ENCODE results near the gene AKR1C2.
"Not testable (repeated sequence)": the region's sequence is repeated elsewhere in the genome, so short reads cannot be mapped to it uniquely, and the experiment has no call there.

Gene AKR1C2

GRCh38 chr10:4984971-4985594, 18.6 kb downstream of the AKR1C2 start:
- no peak for DNase-seq

GRCh38 chr10:4984223-4984622, 19.4 kb downstream of the AKR1C2 start:
- no peak for DNase-seq

DNA sequence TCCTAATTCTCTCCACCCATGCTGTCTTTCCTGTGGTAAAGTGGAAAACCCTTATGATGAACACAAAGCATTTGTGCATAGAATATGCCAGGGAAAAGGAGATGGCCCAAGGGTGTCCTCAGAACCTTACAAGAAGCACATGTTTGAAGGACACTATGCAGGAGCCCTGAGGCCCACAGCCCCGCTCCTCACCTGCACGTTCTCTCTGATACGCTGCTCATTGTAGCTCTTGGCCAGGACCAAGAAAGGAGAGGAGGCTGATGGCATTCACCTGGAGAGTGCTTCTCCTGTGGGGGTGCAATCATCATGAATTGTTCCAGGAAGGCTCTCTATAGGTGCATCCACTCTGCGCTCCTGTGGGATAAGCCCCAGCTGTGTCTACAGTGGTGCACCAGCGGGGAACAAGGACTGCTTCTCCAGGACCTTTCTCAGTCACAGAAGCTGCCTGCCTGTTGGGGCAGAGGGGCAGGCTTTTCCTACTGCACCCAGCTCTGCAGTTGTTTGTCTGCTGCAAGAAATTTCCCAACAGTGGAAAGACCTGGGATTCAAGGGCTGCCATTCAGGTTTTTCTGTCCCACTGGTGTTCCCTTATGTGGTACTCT, 19.9 kb downstream of the AKR1C2 start:
- DNase-seq: no peak

DNA sequence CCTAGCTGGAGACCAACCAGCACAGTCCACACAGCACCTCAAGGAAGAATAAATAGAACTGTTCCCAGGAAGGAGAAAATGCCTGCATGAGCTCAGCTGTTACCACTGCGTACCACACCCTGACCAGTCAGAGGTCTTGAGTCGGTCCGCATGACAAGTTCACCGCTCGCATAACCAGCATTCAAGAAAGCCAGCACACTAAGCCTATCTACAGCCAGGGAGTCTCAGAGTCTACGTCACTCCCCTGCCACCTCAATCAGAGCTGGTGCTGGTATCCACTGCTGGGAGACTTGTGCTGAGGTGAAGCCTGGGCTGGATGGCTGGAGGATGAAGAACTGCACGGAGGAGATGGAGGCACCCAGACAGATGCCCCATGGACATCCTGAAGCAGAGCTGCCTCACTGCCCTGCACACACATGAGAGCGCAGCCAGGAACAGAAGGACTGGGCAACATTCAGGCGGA, 20.9 kb downstream of the AKR1C2 start:
- DNase-seq: no peak

- no peak for DNase-seq
These were observed 21.8 kb downstream of the AKR1C2 start for GRCh38 chr10:4981722-4982471.

- no peak for DNase-seq
These were observed 22.9 kb downstream of the AKR1C2 start for GRCh38 chr10:4980793-4981192.

- DNase-seq: no peak
These were observed 24.8 kb downstream of the AKR1C2 start for GRCh38 chr10:4978870-4979269.

DNA sequence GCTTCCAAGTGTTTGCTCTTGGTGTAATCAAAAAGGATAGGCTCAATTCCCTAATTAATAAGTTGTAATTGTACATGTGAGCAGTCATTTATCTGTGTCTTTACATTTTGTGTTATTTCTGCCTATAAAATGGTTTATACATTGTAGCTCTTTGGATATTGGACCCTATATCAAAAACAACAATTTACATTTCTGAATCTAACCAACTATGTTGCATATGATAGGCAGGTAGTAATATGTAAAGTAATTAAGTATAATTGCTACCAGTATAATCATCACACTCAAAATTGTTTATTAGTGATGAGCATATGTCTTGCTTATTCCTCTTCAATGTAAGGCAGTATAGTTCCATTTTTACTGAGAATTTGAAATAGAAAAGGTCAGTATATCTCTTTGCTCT, 26.6 kb downstream of the AKR1C2 start:
- no peak for DNase-seq

DNA sequence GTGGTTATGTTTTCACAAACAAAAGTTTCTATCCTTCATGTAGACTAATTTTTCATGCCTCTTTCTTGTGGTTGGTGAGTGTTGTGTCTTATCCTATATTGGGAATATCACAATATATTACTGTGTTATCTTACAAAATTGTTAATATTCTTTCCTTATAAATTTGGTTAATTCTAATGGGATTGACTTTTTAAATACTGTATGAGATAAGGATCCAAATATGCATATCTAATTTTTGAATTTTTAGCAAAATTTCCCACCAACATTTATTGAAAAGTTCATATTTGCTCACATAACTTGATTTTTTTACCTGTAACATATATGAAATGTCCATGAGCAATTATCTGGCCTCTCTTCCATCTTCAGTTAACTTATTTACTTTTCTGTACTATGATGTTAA, 29.3 kb downstream of the AKR1C2 start:
- not testable (repeated sequence) for DNase-seq

DNA sequence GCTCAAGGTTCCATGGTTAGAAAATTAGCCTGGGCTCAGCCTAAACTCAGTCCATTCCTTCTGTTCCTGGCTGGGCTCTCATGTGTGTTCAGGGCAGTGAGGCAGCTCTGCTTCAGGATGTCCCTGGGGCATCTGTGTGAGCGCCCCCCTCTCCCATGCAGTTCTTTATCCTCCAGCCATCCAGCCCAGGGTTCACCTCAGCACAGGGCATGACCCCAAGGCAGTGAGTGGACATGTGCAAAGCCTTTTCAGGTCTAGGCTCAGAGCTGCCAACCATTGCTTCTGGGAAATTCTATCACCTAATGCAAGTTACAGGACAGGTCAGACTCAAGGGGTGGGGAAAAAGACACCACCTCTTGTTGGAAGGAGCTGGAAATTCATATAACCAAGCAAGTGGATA, 30.4 kb downstream of the AKR1C2 start:
- not testable (repeated sequence) for DNase-seq

DNA sequence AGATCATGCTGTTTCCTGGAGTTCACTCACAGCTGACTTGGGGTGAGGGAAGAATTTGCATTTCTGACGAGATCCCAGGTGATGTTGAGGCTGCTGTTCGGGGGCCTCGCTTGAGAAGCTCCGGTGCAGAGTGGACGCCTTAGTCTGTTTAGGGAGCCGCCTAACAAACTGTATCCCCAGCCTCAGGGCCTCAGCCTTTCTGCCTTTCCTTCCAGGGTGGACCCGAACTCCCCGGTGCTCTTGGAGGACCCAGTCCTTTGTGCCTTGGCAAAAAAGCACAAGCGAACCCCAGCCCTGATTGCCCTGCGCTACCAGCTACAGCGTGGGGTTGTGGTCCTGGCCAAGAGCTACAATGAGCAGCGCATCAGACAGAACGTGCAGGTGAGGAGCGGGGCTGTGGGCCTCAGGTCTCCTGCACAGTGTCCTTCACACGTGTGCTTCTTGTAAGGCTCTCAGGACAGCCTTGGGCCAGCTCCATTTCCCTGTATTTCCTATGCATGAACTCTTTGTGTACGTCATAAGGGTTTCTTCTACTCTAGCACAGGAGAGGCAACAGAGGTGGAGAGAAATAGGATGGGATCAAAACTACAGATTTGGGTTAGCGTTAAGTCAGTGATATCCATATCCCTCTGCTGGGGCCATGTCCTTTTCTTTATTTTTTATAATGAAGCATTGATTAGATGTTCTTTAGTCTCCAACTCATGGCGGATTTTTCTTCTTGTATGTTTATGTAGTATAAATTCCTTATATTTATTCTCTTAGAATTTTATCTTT, 31.1 kb downstream of the AKR1C2 start:
- not testable (repeated sequence) for DNase-seq

DNA sequence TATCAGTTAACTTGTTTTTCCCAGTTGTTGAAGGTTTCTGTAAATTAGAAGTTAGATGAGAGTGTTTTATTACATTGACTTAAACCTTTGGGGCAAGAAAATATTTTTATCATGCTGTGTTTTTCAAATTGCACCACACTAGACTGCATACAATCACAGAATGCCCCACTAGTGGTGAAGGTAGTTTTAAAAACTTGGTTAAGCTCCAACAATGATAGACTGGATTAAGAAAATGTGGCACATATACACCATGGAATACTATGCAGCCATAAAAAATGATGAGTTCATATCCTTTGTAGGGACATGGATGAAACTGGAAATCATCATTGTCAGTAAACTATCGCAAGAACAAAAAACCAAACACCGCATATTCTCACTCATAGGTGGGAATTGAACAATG, 33.3 kb downstream of the AKR1C2 start:
- DNase-seq: not testable (repeated sequence)

DNA sequence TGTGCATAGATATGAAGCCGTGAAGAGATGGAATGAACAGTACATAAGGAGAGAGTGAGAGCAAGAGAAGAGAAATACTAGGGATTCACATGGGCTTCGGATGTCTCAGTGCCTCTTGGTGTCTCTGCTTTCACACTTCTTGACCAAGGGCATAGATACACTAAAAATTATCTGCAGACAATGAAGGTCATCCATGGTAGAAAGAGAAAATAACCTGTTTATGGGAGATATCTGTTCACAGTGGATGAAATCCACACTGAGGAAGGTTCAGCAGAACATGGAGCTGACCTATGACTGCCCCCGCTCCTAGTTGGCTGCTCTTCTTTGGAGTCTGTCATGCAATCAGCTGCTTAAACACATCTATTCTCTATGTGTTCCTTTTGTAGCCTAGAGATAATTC, 34.4 kb downstream of the AKR1C2 start:
- not testable (repeated sequence) for DNase-seq

DNA sequence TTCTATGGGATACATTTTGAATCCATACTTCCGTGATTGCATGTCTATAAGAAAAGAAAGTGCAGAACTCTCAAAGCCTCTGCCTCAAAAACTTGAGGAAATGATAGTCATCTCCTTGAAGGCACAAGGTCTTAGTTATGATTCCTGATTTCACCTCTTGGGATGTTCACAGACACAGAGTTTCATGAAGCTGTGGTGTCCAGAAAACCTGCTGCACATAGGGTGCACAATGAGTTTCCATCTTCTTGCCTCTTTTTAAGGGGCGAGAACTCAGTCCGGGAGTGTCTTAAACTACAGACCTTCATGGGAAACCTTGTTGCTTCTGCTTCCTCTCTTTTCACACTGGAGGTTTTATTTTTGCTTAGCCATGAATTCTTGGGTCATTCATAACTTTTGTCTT, 36.5 kb downstream of the AKR1C2 start:
- not testable (repeated sequence) for DNase-seq

GRCh38 chr10:4965763-4966162, 37.9 kb downstream of the AKR1C2 start:
- not testable (repeated sequence) for DNase-seq

GRCh38 chr10:4963815-4964154, 39.9 kb downstream of the AKR1C2 start:
- DNase-seq: not testable (repeated sequence)

GRCh38 chr10:4962876-4963814, 40.5 kb downstream of the AKR1C2 start, which contains the start of gene AKR1C1:
Gene AKR1C1, plus strand, starts transcription at chr10:4963415. Its CDS starts 30 bp downstream, at chr10:4963445.
- DNase-seq: not testable (repeated sequence)

DNA sequence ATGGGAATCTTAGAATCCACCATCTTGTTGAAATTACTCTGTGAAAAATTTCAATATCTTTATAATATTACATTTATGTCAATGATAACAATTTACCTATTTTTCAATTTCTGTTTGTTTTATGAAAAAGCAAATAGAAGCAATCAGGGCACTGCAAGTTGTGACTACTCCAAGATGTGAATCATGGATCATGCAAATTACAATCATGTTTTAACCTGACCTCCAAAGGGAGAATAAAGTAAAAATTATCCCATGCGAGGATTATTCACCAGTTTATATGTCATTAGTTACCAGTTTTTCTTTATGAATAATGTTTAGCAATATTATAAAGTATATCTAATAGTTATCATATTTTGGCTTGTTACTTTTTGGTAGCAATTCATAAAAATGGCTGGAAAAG, 41.3 kb downstream of the AKR1C2 start:
- not testable (repeated sequence) for DNase-seq

DNA sequence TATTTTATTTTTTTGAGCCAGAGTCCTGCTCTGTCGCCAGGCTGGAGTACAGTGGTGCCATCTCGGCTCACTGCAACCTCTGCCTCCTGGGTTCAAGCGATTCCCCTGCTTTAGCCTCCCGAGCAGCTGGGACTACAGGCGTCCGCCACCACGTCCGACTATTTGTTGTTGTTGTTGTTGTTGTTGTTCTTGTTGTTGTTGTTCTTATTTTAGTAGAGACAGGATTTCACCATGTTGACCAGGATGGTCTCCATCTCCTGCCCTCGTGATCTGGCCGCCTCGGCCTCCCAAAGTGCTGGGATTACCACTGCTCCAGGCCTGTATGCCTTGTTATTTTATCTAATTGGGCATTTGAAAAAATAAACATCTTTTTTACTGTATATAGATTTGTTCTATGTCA, 42.1 kb downstream of the AKR1C2 start:
- DNase-seq: not testable (repeated sequence)

DNA sequence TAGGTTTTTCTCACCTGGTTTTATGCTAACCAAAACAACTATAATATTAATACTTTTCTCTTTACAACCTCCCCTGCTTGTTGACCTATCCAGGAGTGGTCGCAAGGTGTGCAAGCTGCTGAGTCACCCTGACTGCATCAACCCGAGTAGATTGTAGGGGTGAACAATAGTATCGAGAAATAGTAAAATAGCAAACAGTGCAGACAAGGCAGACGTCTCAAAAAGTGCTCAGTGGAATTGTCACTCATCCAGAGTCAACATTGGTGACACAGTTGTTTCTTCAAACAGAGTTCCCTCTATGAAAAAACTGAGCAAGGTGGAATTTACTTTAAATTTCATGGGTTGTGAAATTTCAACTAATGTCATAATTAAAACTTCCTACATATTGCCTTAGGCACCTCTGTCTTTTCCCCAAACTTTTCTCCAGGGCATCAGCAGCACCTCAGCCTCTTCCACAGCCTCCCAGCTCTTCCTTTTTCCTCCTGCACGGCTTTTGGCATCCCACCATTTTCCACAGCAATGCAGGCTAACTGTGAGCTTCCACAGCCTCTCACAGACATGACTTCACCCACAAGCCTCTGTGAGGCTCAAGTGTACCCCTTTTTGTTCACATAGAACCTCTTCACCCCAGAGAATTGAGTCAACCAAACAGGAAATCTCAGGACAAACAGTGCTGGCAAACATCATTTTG, 46.6 kb downstream of the AKR1C2 start:
- DNase-seq: not testable (repeated sequence)

DNA sequence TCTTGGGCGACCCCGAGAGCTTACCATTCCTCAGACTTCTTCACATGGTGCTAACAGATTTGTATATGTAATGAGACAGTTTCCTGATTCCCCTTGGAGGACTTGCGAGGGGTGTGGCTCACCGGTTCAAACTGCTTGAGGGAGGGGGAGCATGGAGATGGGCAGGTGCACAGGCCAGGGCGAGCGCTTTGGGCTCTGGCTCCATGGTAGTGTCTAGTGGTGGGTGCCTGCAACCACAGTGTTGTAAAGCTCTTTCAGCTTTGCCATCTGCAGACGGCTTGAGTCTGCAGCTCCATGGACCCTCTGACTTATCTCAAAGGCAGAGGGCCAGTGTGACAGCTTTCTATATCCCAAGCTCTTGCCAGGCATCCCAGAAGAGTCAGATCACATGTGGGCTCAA, 47.6 kb downstream of the AKR1C2 start:
- not testable (repeated sequence) for DNase-seq

Data from NCI-H1048 (cell line).